ENCODE data around the gene GRK3.

The GRK3 gene

DNA sequence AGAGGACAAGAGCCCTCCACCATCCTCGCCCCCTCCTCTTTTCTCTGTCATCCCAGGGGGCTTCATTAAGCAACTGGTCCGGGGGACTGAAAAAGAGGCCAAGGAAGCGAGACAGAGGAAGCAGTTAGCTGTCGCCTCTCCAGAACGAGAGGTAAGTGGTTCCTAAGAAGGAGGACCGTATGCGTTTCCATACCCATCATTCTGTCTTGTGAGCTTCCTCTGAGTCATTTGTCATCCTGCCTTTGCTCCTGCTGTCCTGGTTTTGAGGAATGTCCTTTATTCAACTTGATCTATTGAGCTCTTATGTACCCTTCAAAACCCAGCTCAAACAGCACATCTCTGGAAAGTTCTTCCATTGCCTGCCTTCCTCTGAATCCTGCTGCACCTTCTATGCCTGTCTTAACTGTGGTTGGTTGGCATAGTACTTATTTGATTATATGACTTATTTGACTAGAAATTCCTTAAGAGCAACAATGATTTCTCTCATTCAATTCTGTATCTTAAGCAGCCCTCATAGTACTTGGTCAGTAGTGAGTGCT, 198.8 kb downstream of the GRK3 start:
- no peak for DNase-seq

DNA sequence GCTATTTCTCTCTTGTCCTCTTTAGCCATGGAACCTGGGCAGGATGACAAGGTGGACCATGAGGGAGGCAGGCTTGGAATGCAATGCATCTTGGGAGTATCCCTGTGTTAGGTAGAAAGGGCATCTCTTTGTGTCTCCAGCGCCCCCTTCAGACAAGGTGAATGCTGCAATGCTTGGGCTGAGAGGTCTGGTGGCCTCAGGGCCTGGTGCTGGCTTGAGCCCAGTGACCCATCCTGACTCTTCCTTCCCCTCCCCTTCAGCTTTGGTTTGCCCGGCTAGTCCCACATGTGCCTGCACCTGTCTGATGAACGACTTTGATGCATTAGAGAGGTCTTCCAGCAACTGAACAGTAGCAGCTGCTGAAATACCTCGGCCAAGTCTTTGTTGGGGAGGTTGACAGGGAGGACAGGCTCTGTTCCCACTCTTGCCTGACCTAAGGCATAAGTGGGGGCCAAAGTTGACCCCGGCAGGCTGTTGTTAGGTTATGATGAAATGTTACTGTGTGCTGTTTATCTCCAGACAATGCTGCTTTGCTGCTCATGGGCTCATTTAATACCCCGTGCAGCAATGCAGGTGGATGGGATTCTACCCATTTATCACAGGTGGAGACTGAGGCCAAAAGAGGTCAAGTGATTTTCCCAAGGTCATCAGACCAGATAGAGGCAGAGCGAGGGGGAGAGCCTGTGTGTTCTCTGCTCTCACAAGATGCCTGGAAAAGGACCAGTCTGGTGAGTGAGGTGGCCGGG, 200.0 kb downstream of the GRK3 start:
- DNase-seq: no peak

GRCh38 chr22:25765016-25765367, 200.5 kb downstream of the GRK3 start:
- no peak for DNase-seq

DNA sequence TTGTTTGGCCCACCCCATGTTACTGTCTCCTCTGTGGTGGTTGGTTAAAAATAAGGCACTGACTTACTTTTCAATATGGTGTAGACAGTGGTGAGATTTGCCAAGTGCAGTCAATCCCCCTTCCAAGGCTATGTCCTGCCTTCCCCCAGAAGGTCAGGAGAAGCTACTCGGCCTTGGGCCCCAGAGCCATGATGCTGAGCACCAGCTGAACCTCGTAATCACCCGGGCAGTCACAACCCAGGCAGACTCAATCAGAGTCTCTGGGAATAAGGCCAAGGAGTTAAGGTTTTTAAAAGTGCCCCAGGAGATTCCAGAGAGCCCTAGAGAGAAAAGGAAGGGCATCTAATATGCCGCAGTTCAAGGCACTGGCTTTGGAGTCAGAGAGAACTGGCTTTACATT, 201.3 kb downstream of the GRK3 start:
- DNase-seq: no peak

DNA sequence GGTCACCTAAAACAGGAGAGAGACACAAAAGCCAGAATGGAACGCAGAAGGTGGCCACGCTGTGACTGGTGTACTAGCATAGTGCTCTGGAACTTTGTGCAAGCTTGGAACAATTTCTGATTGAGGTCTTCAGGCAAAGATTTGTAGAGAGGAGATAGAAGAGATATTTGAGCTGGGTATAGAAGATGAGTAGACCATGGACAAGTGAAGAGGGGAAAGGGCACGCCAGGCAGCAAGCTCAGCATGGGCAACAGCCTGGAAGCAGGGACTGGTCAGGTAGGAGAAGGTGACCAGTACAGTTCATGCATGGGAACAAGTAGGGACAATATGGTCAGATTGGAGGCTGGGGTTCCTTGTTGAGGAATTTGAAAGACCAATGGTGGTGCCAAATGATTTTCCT, 201.9 kb downstream of the GRK3 start:
- no peak for DNase-seq

- DNase-seq: no peak
Measured at GRCh38 chr22:25770333-25770732, 205.9 kb downstream of the GRK3 start.

- no peak for DNase-seq
Measured at GRCh38 chr22:25772288-25772687, 207.8 kb downstream of the GRK3 start.

DNA sequence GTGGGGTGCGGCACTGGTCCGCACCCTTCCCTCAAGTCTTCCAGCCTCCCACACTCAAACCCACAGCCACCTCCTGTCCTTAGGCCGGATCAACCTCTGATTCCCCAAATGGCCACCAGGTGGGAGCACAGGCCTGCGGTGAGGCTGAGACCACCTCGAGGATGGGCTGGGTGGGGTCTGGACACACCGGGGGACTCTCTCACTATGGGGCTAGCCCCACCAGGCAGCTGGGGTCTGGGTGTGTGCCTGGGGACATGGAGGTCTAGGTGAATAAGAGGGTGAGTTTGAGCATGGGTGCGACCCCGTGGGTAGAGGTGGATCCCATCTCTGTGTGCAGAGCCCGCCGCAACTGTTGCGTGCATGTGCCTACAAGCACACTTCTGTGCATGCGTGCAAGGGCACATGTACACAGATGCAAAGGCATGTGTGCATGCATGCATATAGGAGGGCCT, 210.1 kb downstream of the GRK3 start:
- DNase-seq: no peak

- no peak for DNase-seq
Measured at GRCh38 chr22:25775531-25775930, 211.1 kb downstream of the GRK3 start.

DNA sequence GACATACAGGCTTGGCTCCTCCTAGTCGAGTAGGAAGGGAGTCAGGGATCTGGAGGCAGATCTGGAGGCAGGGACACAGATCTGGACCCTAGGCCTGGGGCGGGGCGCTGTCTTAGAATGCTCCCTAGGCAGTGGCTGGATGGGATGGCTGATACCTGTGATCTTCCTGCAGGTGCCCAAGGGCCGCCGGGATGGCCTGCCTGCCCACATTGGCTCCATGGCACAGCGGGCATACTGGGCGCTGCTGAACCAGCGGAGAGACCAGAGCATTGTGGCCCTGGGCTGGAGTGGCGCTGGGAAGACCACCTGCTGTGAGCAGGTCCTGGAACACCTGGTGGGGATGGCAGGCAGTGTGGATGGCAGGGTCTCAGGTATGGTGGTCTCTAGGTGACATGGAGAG, 212.9 kb downstream of the GRK3 start:
- no peak for DNase-seq

DNA sequence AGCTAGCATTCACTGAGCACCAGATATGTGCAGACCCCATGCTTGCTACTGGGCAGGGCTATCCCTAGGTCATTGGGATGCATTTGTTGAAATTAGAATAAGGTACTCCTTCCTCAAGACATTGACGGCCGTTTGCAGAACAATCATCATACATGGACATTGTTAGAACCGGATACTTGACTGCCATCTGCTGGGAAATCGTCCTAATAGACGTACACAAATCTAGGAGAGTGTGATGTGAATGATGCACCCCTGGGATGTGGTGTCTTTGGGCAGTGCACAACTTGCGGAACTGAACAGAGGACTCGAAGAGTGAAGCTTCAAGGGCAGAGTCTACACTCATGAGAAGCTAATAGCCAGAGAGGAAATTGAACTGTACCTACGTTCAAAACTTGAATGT, 213.4 kb downstream of the GRK3 start:
- DNase-seq: no peak
